Measurements from ENCODE around the gene ACSBG1. TPM values are rescaled to one million over a fixed set of nuclear protein-coding genes. Genes with fewer than 3 reads are reported as not detected.

ACSBG1 gene
- 0.16 and 0.51 TPM in 2 replicates for total RNA-seq

DNA sequence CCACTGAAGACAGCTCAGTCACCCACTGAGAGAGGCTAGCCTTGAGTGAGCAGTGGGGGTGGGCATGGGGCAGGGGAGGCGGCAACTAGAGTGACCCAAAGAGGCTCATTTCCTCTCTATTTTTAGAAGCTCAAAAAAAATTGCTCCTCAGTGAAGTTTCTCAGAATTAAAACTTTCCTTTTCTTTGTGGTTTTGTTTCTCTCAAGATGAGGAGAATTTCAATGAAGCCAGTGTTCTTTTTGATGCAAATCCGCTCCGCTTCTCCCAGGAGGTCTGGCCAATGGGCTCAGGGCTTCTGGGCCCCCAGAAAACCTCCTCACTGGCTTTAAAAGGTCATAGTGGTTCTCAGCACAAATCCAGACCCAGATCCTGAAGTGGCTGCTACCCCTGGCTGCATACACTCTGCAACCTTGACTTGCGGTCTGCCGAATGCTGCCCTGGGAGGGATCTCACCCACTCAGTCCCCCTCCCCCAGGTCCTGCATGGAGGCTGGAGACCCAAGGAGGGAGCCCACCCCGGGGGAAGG lies at the start of gene ACSBG1:
Gene ACSBG1, minus strand, starts transcription at position 51 of the 526 bp plus-strand sequence. CDS start 64 bp downstream, outside the sequence.

DNA sequence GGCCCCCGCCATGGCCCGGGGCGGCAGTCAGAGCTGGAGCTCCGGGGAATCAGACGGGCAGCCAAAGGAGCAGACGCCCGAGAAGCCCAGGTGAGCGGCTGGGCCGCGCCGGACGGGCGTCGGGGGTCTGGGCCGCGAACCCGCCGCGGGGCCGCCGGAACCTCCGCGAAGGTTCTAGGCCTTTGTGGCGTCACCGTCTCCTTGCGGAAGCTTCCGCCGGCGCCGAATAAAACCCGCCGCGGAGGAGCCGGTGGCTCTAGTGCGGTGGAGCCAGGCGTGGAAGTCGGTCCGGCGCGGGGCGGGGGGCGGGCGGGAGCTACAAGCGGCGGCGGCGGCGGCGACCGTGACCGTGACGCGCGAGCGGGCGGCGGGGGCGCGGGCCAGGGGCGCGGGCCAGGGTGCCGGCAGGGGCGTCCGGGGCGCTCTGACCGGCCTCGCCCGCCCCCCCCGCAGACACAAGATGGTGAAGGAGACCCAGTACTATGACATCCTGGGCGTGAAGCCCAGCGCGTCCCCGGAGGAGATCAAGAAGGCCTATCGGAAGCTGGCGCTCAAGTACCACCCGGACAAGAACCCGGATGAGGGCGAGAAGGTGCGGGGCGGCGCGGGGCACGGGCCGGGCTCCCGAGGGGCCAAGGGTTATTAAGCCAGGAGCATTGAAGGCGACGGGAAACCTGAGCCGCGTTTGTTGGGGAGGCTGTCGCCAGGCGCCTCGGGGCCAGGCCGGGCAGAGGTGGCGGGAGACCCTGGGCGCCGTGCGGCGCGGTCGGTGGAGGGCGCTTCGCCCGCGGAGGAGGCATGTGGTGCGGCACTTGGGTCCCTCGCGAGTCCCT lies 30.2 kb upstream of the ACSBG1 start, which contains the start of gene DNAJA4:
Gene DNAJA4, plus strand, starts transcription at position 259 of the 833 bp plus-strand sequence. Its CDS starts 202 bp downstream, at position 461.

DNA sequence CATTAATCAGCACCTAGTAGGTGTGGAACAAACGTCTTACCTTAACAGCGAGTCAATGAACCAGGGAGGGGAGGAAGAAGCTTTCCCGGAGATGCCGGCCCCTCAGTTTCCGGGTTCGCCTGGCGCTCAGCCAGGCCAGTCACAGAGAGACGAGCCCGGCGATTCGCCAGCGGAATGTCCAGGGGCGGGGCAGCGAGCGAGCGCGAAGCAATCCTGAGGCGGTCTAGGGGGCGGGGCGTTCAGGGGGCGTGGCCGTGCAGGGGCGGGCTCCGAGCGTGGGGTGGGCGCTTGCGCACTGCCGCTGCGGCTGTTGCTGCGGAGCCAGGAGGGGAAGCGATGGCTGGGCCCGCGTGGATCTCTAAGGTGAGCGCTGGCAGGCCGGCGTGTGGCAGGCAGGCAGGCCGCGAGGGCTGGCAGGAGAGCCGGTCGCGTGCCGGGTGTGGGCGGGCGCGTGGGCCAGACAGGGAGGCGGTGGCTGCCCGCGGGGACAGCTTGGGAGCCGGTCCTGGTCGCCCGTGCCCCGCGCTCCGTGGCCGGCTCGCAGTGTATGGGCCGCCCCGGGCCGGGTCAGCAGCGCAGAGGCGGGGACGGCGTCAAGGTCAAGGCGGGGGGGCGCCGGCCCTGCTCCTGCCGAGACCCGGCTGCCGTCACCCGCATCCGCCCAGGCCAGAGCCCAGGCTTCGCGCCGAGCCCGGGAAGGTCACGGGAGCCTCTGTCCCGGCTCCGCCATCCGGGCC lies 85.1 kb downstream of the ACSBG1 start, which contains the start of gene IDH3A:
Gene IDH3A, plus strand, starts transcription at position 295 of the 737 bp plus-strand sequence. Its CDS starts 42 bp downstream, at position 337.

DNA sequence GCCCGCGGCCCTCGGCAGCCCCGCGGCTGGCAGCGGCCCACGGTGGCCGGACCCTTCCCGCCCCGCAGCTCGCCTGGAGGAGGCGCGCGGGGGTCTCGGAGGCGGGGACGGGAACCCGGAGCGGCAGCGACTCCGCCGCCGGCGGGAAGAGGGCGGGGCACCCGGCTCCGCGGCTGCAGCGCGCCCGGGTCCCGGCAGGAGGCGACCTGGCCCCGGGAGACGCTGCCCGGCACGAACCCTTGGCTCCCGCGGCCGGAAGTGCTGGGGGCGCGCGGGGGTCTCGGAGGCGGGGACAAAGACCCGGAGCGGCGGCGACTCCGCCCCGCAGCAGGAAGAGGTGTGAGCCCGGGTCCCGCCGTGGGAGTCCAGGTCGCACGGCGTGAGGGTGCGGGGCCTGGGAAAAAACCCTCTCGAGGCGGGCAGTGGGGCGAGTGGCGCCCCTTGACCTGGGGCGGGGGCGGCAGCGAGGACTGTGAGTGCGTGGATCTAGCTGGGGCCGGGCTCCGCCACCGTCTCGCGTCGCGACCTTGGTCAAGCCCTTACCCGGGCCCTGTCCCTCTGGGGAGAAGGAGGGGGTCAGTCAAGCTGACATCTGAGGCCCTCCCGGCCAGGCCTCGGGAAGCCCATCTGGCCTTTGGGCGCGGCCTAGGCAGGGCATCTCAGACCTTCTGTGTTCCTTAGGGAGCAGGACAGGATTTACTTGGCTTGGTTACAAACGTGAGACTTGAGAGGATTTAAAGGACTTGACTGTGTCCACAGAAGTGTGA lies 102.9 kb downstream of the ACSBG1 start, which contains the start of gene CIB2:
Gene CIB2, minus strand, starts transcription at position 151 of the 767 bp plus-strand sequence. CDS start 230 bp downstream, outside the sequence.

Other genes with a start within 250 kb of the ACSBG1 start
- 23.3 and 35.1 TPM in 2 replicates for gene TBC1D2B, start 156.9 kb downstream of the ACSBG1 start, total RNA-seq
- not detected in 2 replicates for gene SH2D7, start 142.0 kb downstream of the ACSBG1 start, total RNA-seq
- 12.7 and 19.3 TPM in 2 replicates for gene CIB2, start 103.1 kb downstream of the ACSBG1 start, total RNA-seq
- 22.8 and 51.8 TPM in 2 replicates for gene IDH3A, start 85.2 kb downstream of the ACSBG1 start, total RNA-seq
- gene DNAJA4, start 30.0 kb upstream of the ACSBG1 start, total RNA-seq, result 3.0 and 6.2 TPM in 2 replicates
- gene SKIC8, start 65.0 kb upstream of the ACSBG1 start, total RNA-seq, result 47.7 and 54.1 TPM in 2 replicates
- gene CRABP1, start 105.8 kb upstream of the ACSBG1 start, total RNA-seq, result not detected in 2 replicates
- 11.4 and 20.7 TPM in 2 replicates for gene IREB2, start 203.7 kb upstream of the ACSBG1 start, total RNA-seq

All from mesangial cell (primary cell).